SK-N-SH treated with all-trans-retinoic acid at 6 μM for 48 hours (cell line): ENCODE results near the gene PARM1.

Experiments
- ATAC-seq: fragments of 200-7000 bp; cut with Tn5 transposase; 3 replicates; pipeline ENCODE4 v1.9.1; 2020; ENCODE audit warnings: mild to moderate bottlenecking, moderate library complexity
- ARNTL ChIP-seq: fragments of 450-650 bp; formaldehyde crosslinking; IDR thresholded peaks from 2 replicates; pipeline ENCODE4 v1.5.0; 2020; ENCODE audit warnings: low read depth, mild to moderate bottlenecking, moderate library complexity, borderline replicate concordance
- BACH2 ChIP-seq: fragments of 250-450 bp; sonication (Bioruptor Pico); IDR thresholded peaks from 2 replicates; pipeline ENCODE4 v1.9.0; 2021; ENCODE audit warnings: mild to moderate bottlenecking, borderline replicate concordance
- CSDC2 ChIP-seq: fragments of 250-450 bp; sonication (Bioruptor Pico); IDR thresholded peaks from 2 replicates; pipeline ENCODE4 v1.5.0; 2020; ENCODE audit warnings: mild to moderate bottlenecking, moderate library complexity
- ESRRG ChIP-seq: fragments of 250-450 bp; sonication (Bioruptor Pico); IDR thresholded peaks from 2 replicates; pipeline ENCODE4 v1.6.1; 2021; ENCODE audit warnings: mild to moderate bottlenecking
- GLIS3 ChIP-seq: fragments of 250-450 bp; sonication (Bioruptor Pico); IDR thresholded peaks from 2 replicates; pipeline ENCODE4 v1.5.0; 2020; ENCODE audit warnings: mild to moderate bottlenecking, moderate library complexity
- ISL1 ChIP-seq: fragments of 250-450 bp; sonication (Bioruptor Pico); IDR thresholded peaks from 2 replicates; pipeline ENCODE4 v2.1.2; 2022; ENCODE audit warnings: mild to moderate bottlenecking, moderate library complexity
- OSR1 ChIP-seq: fragments of 250-450 bp; sonication (Bioruptor Pico); IDR thresholded peaks from 2 replicates; pipeline ENCODE4 v1.8.0; 2022; ENCODE audit warnings: moderate library complexity, mild to moderate bottlenecking, inconsistent platforms
- POU6F1 ChIP-seq: fragments of 250-450 bp; sonication (Bioruptor Pico); IDR thresholded peaks from 2 replicates; pipeline ENCODE4 v1.8.0; 2021; ENCODE audit warnings: low read depth, mild to moderate bottlenecking, moderate library complexity, borderline replicate concordance
- PPARA ChIP-seq: fragments of 250-450 bp; sonication (Bioruptor Pico); IDR thresholded peaks from 2 replicates; pipeline ENCODE4 v1.5.0; 2020; ENCODE audit warnings: mild to moderate bottlenecking, borderline replicate concordance
- RARB ChIP-seq: fragments of 250-450 bp; sonication (Bioruptor Pico); IDR thresholded peaks from 2 replicates; pipeline ENCODE4 v1.8.0; 2021; ENCODE audit warnings: mild to moderate bottlenecking, moderate library complexity
- SNAI2 ChIP-seq: fragments of 250-450 bp; sonication (Bioruptor Pico); IDR thresholded peaks from 2 replicates; pipeline ENCODE4 v1.5.0; 2020; ENCODE audit warnings: mild to moderate bottlenecking, moderate library complexity
- TCF4 ChIP-seq: fragments of 250-450 bp; sonication (Bioruptor Pico); IDR thresholded peaks from 2 replicates; pipeline ENCODE4 v1.8.0; 2021; ENCODE audit warnings: mild to moderate bottlenecking, moderate library complexity, borderline replicate concordance
- TOX ChIP-seq: fragments of 250-450 bp; sonication (Bioruptor Pico); IDR thresholded peaks from 2 replicates; pipeline ENCODE4 v1.8.0; 2021; ENCODE audit warnings: mild to moderate bottlenecking, moderate library complexity, borderline replicate concordance
- ZC3H10 ChIP-seq: fragments of 250-450 bp; sonication (Bioruptor Pico); IDR thresholded peaks from 2 replicates; pipeline ENCODE4 v1.5.1; 2021; ENCODE audit warnings: mild to moderate bottlenecking, moderate library complexity
- ZFP30 ChIP-seq: fragments of 450-650 bp; formaldehyde crosslinking; IDR thresholded peaks from 2 replicates; pipeline ENCODE4 v1.5.0; 2022; ENCODE audit warnings: mild to moderate bottlenecking, moderate library complexity
- ZNF565 ChIP-seq: fragments of 450-650 bp; formaldehyde crosslinking; conservative IDR thresholded peaks from 2 replicates; pipeline ENCODE4 v1.5.0; 2020; ENCODE audit warnings: low read depth, mild to moderate bottlenecking, moderate library complexity
- ZNF70 ChIP-seq: fragments of 450-650 bp; formaldehyde crosslinking; IDR thresholded peaks from 2 replicates; pipeline ENCODE4 v1.5.0; 2020; ENCODE audit warnings: mild to moderate bottlenecking, moderate library complexity
- ZNF8 ChIP-seq: fragments of 450-650 bp; formaldehyde crosslinking; IDR thresholded peaks from 2 replicates; pipeline ENCODE4 v1.5.0; 2020; ENCODE audit warnings: mild to moderate bottlenecking, moderate library complexity
- TF ChIP-seq, protein P1 (sequence below): fragments of 250-450 bp; sonication (Bioruptor Pico); IDR thresholded peaks from 2 replicates; pipeline ENCODE4 v1.5.0; 2020; ENCODE audit warnings: mild to moderate bottlenecking, moderate library complexity
- TF ChIP-seq, protein P2 (sequence below): fragments of 250-450 bp; sonication (Bioruptor Pico); IDR thresholded peaks from 2 replicates; pipeline ENCODE4 v1.5.1; 2020; ENCODE audit warnings: low read depth, mild to moderate bottlenecking, moderate library complexity
- TF ChIP-seq, protein P3 (sequence below): fragments of 250-450 bp; sonication (Bioruptor Pico); IDR thresholded peaks from 2 replicates; pipeline ENCODE4 v1.5.1; 2021; ENCODE audit warnings: mild to moderate bottlenecking, moderate library complexity

Gene PARM1

DNA sequence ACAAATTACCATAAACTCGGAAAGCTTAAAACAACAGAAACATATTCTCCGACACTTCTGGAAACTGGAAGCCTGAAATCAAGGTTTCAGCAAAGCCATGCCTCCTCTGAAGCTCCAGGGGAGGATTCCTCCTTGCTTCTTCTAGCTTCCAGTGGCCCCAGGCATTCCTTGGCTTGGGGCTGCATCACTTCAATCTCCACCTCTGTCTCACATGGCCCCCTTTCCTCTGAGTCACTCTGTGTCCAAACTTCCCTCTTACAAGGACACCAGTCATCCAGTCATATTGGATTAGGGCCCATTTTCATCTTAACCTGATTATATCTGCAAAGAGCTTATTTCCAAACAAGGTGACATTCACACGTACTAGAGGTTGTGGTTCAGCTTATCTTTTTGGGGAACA is 17.3 kb downstream of the PARM1 start:
- TF ChIP-seq OSR1 (CRISPR knock-in tag) (no peak), ZNF8 (CRISPR knock-in tag) (no peak), ZNF70 (CRISPR knock-in tag) (no peak), RARB (no peak), BACH2 (no peak), ZNF565 (CRISPR knock-in tag) (no peak), SNAI2 (no peak), ESRRG (CRISPR knock-in tag) (no peak), POU6F1 (CRISPR knock-in tag) (no peak), TCF4 (CRISPR knock-in tag) (no peak), CSDC2 (CRISPR knock-in tag) (no peak)
- TF ChIP-seq, protein P1, sequence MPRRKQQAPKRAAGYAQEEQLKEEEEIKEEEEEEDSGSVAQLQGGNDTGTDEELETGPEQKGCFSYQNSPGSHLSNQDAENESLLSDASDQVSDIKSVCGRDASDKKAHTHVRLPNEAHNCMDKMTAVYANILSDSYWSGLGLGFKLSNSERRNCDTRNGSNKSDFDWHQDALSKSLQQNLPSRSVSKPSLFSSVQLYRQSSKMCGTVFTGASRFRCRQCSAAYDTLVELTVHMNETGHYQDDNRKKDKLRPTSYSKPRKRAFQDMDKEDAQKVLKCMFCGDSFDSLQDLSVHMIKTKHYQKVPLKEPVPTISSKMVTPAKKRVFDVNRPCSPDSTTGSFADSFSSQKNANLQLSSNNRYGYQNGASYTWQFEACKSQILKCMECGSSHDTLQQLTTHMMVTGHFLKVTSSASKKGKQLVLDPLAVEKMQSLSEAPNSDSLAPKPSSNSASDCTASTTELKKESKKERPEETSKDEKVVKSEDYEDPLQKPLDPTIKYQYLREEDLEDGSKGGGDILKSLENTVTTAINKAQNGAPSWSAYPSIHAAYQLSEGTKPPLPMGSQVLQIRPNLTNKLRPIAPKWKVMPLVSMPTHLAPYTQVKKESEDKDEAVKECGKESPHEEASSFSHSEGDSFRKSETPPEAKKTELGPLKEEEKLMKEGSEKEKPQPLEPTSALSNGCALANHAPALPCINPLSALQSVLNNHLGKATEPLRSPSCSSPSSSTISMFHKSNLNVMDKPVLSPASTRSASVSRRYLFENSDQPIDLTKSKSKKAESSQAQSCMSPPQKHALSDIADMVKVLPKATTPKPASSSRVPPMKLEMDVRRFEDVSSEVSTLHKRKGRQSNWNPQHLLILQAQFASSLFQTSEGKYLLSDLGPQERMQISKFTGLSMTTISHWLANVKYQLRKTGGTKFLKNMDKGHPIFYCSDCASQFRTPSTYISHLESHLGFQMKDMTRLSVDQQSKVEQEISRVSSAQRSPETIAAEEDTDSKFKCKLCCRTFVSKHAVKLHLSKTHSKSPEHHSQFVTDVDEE (CRISPR knock-in tag), result no peak
- ATAC-seq, result no peak

DNA sequence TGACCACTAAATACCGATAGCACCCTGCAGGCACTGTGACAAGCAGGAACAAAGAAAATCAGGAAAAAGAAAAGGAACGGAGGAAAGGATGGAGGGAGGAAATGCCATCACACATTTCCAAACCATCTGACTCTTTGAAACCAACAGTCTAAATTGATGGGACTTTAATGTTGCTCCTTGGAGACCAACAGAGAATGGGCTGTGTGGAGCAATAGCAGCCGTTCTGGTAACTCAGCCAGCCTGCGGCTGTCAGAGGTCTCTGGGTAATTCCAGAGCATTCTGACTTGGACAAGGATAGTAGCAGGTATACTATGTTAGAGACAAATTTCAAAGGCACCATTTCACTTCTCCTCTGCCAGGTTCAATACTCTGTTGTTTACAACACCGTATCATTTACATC is 18.0 kb downstream of the PARM1 start:
- no peak for TF ChIP-seq ARNTL (CRISPR knock-in tag)
- TF ChIP-seq ESRRG (CRISPR knock-in tag), result no peak
- no peak for TF ChIP-seq CSDC2 (CRISPR knock-in tag)
- TF ChIP-seq ZNF70 (CRISPR knock-in tag), result no peak
- no peak for TF ChIP-seq OSR1 (CRISPR knock-in tag)
- no peak for TF ChIP-seq ZC3H10
- no peak for TF ChIP-seq GLIS3 (CRISPR knock-in tag)
- no peak for TF ChIP-seq RARB
- TF ChIP-seq, protein P2, sequence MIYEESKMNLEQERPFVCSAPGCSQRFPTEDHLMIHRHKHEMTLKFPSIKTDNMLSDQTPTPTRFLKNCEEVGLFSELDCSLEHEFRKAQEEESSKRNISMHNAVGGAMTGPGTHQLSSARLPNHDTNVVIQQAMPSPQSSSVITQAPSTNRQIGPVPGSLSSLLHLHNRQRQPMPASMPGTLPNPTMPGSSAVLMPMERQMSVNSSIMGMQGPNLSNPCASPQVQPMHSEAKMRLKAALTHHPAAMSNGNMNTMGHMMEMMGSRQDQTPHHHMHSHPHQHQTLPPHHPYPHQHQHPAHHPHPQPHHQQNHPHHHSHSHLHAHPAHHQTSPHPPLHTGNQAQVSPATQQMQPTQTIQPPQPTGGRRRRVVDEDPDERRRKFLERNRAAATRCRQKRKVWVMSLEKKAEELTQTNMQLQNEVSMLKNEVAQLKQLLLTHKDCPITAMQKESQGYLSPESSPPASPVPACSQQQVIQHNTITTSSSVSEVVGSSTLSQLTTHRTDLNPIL (CRISPR knock-in tag), result no peak
- no peak for TF ChIP-seq ZNF565 (CRISPR knock-in tag)
- TF ChIP-seq PPARA (CRISPR knock-in tag), result no peak
- no peak for ATAC-seq

GRCh38 chr4:74953647-74954046 is 20.7 kb downstream of the PARM1 start:
- no peak for ATAC-seq

More at GRCh38 chr4:74953647-74954046, 20.7 kb downstream of the PARM1 start:
- TF ChIP-seq OSR1 (CRISPR knock-in tag), result no peak
- TF ChIP-seq, protein P3, sequence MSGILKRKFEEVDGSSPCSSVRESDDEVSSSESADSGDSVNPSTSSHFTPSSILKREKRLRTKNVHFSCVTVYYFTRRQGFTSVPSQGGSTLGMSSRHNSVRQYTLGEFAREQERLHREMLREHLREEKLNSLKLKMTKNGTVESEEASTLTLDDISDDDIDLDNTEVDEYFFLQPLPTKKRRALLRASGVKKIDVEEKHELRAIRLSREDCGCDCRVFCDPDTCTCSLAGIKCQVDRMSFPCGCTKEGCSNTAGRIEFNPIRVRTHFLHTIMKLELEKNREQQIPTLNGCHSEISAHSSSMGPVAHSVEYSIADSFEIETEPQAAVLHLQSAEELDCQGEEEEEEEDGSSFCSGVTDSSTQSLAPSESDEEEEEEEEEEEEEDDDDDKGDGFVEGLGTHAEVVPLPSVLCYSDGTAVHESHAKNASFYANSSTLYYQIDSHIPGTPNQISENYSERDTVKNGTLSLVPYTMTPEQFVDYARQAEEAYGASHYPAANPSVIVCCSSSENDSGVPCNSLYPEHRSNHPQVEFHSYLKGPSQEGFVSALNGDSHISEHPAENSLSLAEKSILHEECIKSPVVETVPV (CRISPR knock-in tag), result no peak
- TF ChIP-seq, protein P1 (CRISPR knock-in tag), result no peak
- TF ChIP-seq ISL1 (CRISPR knock-in tag), result no peak
- no peak for TF ChIP-seq ZFP30 (CRISPR knock-in tag)
- TF ChIP-seq ARNTL (CRISPR knock-in tag), result no peak
- TF ChIP-seq RARB, result no peak
- TF ChIP-seq TCF4 (CRISPR knock-in tag), result no peak
- TF ChIP-seq BACH2, result no peak
- no peak for TF ChIP-seq SNAI2
- TF ChIP-seq TOX, result no peak
- TF ChIP-seq, protein P2 (CRISPR knock-in tag), result no peak
- no peak for TF ChIP-seq ZNF565 (CRISPR knock-in tag)
- no peak for TF ChIP-seq PPARA (CRISPR knock-in tag)
- TF ChIP-seq ESRRG (CRISPR knock-in tag), result no peak
- TF ChIP-seq, all 23 proteins: peak for 0
